Measurements from ENCODE around the gene ZCCHC7. TPM values are rescaled to one million over a fixed set of nuclear protein-coding genes. Genes with fewer than 3 reads are reported as not detected.

The ZCCHC7 gene
- total RNA-seq, 1 donor from 2014 or later: 27.8 TPM

GRCh38 chr9:37350486-37351190 lies 230.3 kb downstream of the ZCCHC7 start:
- no peak overlapping the region for H3K27ac Mint-ChIP-seq
- TF ChIP-seq CTCF (IDR thresholded peaks at IDR 0.05; ENCODE audit: unreplicated experiment): no peak
- no peak for DNase-seq (ENCODE audit: low spot score in 2 of 2, unreplicated experiment in 2 of 2)

GRCh38 chr9:37353791-37354190 lies 233.4 kb downstream of the ZCCHC7 start:
- Mint-ChIP-seq H3K9me3 (no peaks in the 10 kb centered on the region), H3K27me3 (ENCODE audit: low read depth) (no peaks in the 10 kb centered on the region), H3K27ac (no peak overlapping the region), H3K4me3 (no peak overlapping the region), H3K4me1 (no peaks in the 10 kb centered on the region), H3K36me3 (peaks cover 19% of the 10 kb centered on the region)
- no peak for TF ChIP-seq CTCF (IDR thresholded peaks at IDR 0.05; ENCODE audit: unreplicated experiment)
- DNase-seq (ENCODE audit: low spot score in 2 of 2, unreplicated experiment in 2 of 2): no peak

More at GRCh38 chr9:37350486-37351190, 230.3 kb downstream of the ZCCHC7 start:
- Mint-ChIP-seq H3K36me3 (peaks cover 17% of the 10 kb centered on the region), H3K4me3 (no peak overlapping the region), H3K4me1 (no peaks in the 10 kb centered on the region), H3K27me3 (ENCODE audit: low read depth) (no peaks in the 10 kb centered on the region), H3K9me3 (no peaks in the 10 kb centered on the region)

GRCh38 chr9:37362430-37362829 lies 242.1 kb downstream of the ZCCHC7 start:
- Mint-ChIP-seq H3K27me3 (ENCODE audit: low read depth) (no peaks in the 10 kb centered on the region), H3K36me3 (peaks cover 5% of the 10 kb centered on the region)

GRCh38 chr9:37363124-37363523 lies 242.8 kb downstream of the ZCCHC7 start:
- H3K4me3 Mint-ChIP-seq: no peak overlapping the region
- H3K36me3 Mint-ChIP-seq: peaks cover 5% of the 10 kb centered on the region
- no peak for DNase-seq (ENCODE audit: low spot score in 2 of 2, unreplicated experiment in 2 of 2)
- H3K4me1 Mint-ChIP-seq: no peaks in the 10 kb centered on the region
- TF ChIP-seq CTCF (IDR thresholded peaks at IDR 0.05; ENCODE audit: unreplicated experiment): no peak
- no peak overlapping the region for H3K27ac Mint-ChIP-seq
- no peaks in the 10 kb centered on the region for H3K9me3 Mint-ChIP-seq
- no peaks in the 10 kb centered on the region for H3K27me3 Mint-ChIP-seq (ENCODE audit: low read depth)

More at GRCh38 chr9:37362430-37362829, 242.1 kb downstream of the ZCCHC7 start:
- no peak overlapping the region for H3K4me3 Mint-ChIP-seq
- no peak overlapping the region for H3K27ac Mint-ChIP-seq
- no peaks in the 10 kb centered on the region for H3K9me3 Mint-ChIP-seq
- no peak for DNase-seq (ENCODE audit: low spot score in 2 of 2, unreplicated experiment in 2 of 2)
- TF ChIP-seq CTCF (IDR thresholded peaks at IDR 0.05; ENCODE audit: unreplicated experiment): no peak
- H3K4me1 Mint-ChIP-seq: no peaks in the 10 kb centered on the region

GRCh38 chr9:37364136-37364535 lies 243.8 kb downstream of the ZCCHC7 start:
- no peak for TF ChIP-seq CTCF (IDR thresholded peaks at IDR 0.05; ENCODE audit: unreplicated experiment)
- H3K36me3 Mint-ChIP-seq: peaks cover 5% of the 10 kb centered on the region
- DNase-seq (ENCODE audit: low spot score in 2 of 2, unreplicated experiment in 2 of 2): no peak
- no peak overlapping the region for H3K4me3 Mint-ChIP-seq
- no peaks in the 10 kb centered on the region for H3K4me1 Mint-ChIP-seq
- H3K27me3 Mint-ChIP-seq (ENCODE audit: low read depth): no peaks in the 10 kb centered on the region
- H3K27ac Mint-ChIP-seq: no peak overlapping the region
- no peaks in the 10 kb centered on the region for H3K9me3 Mint-ChIP-seq

Data from mesothelial cell of epicardium (in vitro differentiated cells).